HG02938 (cell line): Measurements from ENCODE around the gene WDR31.
"Not testable (repeated sequence)": the region's sequence is repeated elsewhere in the genome, so short reads cannot be mapped to it uniquely, and the experiment has no call there.

Source experiments
- ATAC-seq: cut with Tn5 transposase; IDR thresholded peaks from one replicate; pipeline ENCODE4 v1.9.1; 2021; ENCODE audit warnings: mild to moderate bottlenecking, moderate library complexity; ENCODE audit not compliant: unreplicated experiment

WDR31 gene

DNA sequence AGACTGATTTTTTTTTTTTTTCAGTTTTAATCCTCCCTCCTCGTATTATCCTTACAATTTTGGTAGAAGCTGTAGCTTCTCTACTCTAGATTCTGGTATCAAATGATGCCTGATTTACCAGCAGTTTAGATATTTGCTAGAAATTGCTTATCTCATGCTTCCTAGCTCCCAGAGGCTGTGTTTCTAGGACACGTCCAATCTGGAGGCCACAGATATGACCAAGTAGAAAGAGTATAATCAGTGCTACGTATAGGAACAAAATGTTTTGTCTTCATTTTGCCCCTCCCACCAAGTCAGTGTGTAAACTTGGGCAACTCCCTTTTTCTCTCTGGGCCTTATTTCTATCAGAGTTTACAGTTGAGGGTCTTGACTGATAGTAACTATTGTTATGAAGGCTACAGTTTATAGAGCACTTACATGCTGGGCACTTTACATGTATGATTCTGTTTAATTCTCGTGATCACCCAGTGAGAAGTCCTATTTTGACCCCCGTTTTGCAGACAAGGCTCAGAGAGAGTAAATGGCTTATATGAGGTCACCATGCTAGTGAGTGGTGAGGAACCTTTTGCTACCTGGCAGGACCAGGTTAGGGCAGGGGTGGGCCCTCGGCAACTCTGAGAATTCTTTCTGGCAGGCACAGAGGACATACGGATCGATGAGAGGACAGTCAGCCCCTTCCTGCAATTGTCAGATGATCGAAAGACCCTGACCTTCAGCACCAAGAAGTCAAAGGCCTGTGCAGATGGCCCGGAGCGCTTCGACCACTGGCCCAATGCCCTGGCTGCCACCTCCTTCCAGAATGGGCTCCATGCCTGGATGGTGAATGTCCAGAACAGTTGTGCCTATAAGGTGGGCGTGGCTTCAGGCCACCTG is 29.1 kb upstream of the WDR31 start:
- ATAC-seq = no peak

GRCh38 chr9:113368348-113368981 is 28.4 kb upstream of the WDR31 start:
- no peak for ATAC-seq

- not testable (repeated sequence) for ATAC-seq
These were observed 25.6 kb upstream of the WDR31 start for GRCh38 chr9:113365652-113366051.

DNA sequence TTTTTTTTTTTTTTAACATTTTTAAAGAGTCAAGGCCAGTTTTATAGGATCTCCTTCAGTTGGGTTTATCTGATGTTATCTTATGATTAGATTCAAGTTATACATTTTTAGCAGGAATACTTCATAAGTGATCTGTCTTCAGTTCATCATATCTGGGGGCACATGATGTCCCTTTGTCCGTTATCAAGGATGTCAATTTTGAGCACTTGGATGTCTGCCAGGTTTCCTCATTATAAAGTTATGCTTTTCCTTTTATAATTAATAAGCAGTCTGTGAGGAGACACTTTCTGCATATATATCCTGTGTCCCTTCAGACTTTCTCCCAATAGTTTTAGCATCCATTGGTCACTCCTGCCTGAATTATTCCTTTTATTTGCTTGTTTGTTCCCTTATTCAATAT is 24.9 kb upstream of the WDR31 start:
- ATAC-seq = no peak

DNA sequence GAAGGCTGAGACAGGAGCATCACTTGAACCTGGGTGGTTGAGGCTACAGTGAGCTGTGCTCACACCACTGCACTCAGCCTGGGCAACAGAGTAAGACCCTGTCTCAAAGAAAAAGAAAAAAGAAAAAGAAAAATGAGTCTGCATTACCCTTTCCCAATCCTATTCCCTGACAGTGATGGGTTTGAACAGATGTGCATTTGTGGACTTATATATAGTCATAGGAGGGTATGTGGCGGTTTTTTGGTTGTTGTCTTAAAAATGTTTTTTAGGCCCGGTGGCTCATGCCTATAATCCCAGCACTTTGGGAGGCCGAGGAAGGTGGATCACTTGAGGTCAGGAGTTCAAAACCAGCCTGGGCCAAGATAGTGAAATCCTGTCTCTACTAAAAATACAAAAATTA is 23.3 kb upstream of the WDR31 start:
- no peak for ATAC-seq

DNA sequence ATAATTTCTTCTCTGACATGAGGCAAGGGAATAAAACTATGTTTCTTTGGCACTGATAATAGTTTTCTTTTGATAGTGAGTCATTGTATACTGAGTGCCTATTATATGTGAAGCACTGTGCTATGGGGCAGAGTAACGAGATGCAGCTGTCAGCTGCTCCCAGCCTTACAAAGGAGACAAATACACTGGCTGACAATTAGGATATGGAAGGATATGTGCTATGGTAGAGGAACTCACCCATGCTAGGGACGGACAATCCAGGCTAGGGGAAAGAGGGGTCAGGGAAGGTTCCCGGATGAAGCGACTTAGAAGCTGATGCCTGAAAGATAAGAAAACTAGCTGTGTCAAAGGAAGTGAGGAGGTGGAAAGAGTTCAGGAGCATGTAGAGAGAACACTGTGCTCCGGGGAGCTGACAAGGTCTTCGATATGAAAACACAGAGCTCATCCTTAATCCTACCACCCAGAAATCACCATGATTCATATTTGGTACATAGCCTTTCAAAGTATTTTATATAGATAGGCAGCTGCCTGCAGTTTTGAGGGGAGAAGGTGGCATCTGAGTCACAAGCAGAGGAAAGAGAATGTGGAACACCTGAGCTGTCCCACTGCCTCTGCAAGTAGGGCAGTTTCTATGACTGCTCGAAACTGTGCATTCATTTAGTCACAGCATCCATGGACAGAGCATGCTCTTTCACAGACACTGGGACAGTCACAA is 21.4 kb upstream of the WDR31 start:
- ATAC-seq = no peak

- no peak for ATAC-seq
These were observed 20.3 kb upstream of the WDR31 start for GRCh38 chr9:113360242-113360842.

- ATAC-seq = no peak
These were observed 19.3 kb upstream of the WDR31 start for GRCh38 chr9:113359385-113359784.

DNA sequence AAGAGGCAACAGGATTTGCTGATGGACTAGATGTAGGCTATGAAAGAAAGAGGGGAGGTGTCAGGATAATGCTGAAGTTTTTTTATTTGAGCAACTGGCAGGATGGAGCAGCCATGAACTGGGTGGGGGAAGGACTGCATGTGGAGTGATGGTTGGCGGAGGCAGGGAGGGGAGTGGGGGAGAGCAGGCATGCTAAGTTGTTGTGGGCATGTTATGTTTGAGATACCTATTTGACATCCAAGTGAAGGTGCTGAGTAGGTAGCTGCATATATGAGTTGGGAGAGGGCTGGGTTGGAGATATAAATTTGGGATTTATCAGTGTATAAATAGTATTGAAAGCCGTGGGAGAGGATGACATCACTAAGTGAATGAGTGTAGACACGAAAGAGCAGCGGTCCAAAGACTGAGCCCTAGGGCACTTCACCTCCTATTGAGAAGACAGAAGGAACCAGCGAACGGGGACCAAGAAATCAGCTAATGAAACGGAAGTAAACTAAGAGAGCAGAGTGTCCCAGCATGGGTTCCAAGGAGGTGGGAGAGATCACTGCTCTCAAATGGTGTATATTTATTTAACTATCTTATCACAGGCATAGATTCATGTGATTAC is 16.7 kb upstream of the WDR31 start:
- ATAC-seq = no peak

DNA sequence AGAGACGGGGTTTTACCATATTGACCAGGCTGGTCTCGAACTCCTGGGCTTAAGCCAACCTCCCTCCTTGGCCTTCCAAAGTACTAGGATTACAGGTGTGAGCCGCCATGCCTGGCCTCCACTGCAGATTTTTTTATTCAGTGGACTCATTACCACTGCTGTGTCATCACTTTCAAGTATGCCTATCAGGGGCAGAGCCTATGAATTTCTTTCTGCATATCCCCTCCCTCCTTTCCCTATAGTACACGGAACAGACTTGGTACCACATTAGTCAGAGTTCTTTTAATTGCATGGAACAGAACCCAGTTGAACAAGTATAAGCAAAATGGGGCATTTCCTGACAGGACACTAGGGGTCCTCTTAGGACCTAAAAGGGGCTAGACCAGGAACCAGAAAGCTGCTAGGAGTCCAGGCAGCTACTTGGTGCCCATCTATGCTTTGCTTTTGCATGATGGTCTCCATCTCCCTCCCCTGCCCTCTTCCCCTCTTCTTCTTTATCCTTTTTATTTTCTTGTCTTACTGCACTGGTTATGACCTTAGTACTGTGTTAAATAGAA is 15.0 kb upstream of the WDR31 start:
- ATAC-seq = no peak

DNA sequence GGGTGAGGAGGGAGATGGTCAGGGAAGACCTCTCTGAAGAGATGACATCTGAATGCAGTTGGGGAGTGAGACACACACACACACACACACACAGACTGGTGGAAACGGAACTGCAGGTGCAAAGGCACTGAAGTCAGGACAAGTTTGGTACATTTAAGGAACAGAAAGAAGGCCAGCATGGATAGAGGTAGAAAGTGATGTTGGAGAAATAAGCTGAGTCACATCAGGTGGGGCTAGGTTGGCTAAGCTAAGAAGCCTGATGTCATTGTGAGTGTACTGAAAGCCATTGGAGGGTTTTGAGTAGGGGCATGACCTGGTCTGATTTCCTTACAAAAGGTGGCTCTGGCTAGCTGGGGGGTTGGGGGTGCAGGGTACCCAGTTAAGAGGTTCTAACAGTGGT is 12.3 kb upstream of the WDR31 start:
- no peak for ATAC-seq

DNA sequence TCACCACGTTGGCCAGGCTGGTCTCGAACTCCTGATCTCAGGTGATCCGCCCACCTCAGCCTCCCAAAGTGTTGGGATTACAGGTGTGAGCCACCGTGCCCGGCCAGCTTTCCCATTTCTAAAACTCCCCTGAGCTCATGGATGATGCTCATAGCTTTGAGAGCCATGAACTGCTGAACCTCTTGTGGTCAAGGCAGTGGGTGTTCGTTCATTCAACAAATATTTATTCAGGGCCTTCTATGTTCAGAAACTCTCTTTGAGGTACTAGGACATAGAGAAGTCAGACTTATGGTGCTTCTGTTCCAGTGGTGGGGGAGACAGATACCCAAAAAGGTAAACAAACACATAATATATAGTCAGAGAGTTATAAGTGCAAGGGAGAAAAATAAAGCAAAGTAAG is 11.9 kb upstream of the WDR31 start:
- ATAC-seq = no peak

DNA sequence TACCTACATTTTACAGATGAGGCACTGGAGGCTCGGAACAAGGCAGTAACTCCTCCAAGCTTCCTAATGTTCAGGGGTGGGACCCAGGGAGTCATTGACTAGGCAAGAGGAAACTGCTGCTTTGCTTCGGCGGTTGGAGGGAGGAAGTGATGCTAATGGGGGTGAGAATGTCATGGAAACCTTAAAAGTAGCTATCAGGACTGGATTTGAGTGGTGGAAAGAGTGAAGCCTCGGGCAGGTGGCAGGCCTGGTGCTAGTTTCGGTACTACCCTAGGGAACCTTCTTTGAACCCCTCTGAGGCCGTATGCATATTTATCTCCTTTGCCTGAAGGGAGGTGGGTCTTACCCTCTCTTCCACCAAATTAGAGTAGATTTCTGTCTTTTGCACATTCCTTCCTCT is 10.9 kb upstream of the WDR31 start:
- ATAC-seq = no peak

DNA sequence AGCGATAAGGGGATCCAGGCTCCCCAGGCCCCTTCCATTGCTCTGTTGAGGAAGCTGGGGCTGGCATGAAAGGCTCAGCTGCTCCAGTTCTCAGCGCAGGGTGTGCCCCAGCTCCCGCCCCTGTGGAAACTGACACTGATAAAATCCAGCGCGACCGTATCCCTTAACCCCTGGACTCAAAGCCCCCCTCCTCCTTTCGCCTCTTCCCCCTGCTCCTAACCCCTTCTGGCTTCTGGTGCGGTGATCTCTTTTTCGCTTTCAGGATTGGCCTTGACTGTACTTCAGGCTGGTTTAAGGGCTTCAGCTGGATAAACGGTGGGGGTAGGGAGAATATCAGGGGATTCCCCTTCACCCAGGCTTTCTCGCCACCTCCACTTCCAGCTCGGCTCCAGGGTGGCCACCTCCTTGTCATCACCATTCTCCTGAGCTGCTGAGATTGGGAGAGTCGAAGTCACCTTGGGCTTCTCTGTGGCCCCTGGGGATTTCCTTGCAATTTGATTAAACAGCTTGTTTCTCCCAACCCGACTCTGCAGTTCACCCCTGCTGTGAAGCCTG is 10.1 kb upstream of the WDR31 start:
- ATAC-seq = no peak

DNA sequence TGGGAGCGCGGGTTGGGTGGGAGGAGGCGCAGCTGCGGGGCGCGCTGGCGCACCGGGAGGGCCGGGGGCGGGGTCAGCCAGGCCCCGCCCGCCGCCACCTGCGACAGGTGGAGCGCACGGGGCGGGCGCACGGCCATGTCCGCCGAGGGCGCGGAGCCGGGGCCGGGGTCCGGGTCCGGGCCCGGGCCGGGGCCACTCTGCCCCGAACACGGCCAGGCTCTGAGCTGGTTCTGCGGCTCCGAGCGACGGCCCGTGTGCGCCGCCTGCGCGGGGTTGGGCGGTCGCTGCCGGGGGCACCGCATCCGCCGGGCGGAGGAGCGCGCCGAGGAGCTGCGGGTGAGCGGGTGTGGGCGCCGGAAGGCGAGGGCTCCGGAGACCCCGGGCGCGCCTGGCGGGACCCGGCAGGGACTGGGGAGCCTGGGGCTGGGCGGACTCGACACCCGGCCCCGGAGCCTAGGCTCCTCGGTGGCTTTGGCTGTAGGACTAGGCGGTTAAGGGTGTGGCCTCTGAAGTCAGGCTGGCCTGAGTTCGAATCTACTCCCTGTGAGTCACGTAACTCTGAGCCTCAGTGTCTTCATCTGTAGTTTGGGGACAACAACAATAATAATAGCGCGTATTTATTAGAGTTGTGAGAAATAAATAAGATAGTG is 9.5 kb upstream of the WDR31 start, which contains the start of gene BSPRY:
TSS of gene BSPRY (plus strand) at position 97 of the 650 bp plus-strand sequence. CDS start at position 136, 39 bp downstream.
- ATAC-seq = no peak

DNA sequence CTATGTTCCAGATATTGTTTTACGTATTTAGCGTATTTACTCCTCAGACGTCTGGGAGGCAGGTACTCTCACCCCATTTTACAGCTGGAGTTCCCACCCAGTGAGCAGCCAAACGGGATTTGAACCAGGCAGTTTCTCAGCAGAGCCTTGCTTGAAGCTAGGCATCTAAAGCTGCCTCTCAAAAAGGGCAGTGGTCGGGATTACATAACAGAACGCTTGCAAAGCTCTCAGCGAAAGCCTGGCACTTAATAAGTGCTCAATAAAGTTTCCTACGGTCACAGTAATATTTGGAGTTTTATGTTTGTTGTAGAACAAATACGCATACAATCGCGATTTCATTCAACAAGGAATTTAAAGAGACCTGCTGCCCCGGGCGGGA is 9.0 kb upstream of the WDR31 start:
- ATAC-seq = no peak

- ATAC-seq = no peak
These were observed 8.4 kb upstream of the WDR31 start for GRCh38 chr9:113348437-113348836.

DNA sequence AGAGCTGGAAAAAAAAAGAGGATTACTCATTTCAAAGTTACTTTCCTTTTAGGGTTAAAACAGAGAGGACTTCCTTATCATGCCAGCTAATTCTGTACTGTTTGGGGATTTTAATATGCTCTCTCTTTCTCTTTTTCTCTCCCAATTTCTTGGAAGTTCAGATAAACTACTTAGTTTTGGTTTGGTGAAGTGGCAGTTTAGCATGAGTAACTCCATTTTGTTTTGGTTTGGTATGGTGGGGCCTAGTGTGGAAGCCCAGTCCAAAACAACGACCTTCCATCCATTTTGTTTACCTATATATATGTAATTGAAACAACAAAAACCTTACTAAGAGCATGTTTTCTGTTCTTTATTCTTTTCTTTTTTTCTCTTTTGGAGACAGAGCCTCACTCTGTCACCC is 5.6 kb upstream of the WDR31 start:
- no peak for ATAC-seq

- no peak for ATAC-seq
These were observed 5.1 kb upstream of the WDR31 start for GRCh38 chr9:113345190-113345589.

DNA sequence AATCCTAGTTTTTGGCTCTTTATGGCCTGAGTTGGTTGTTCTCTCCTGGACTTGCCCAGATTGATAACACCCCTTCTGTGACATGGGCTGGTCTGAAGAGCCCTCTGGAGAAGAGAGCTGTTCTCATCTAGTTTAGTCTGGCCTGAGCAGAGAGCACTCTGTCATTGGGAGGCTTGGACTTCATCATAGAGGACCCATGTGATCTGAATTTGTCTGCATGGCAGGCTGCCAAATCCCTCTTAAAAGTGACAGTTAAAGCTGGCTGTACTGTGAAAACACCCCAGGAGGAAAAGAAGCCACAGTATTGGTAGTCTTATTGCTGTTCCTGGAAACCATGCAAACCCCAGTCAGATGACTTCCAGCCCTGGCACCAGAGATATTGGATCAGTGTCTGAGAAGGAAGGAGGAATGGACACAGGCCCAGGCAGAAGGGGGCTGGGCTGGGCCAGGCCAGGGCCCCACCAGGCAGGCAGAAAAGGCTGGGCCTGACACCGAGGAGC is 3.7 kb upstream of the WDR31 start:
- no peak for ATAC-seq
